Measurements from ENCODE around the gene CDON.
"Not testable (repeated sequence)": the region's sequence is repeated elsewhere in the genome, so short reads cannot be mapped to it uniquely, and the experiment has no call there.

The CDON gene

GRCh38 chr11:125923633-125924032, 139.0 kb downstream of the CDON start:
- no peak for DNase-seq (ENCODE audit: low spot score)

GRCh38 chr11:125923012-125923579, 139.6 kb downstream of the CDON start:
- peak; percentile 59 for DNase-seq (ENCODE audit: low spot score)

- no peak for DNase-seq (ENCODE audit: low spot score)
Observed at GRCh38 chr11:125922156-125922555, 140.5 kb downstream of the CDON start.

GRCh38 chr11:125921042-125921441, 141.6 kb downstream of the CDON start:
- no peak for DNase-seq (ENCODE audit: low spot score)

GRCh38 chr11:125918140-125918840, 144.4 kb downstream of the CDON start:
- no peak for DNase-seq (ENCODE audit: low spot score)

GRCh38 chr11:125916683-125917347, 145.9 kb downstream of the CDON start:
- DNase-seq (ENCODE audit: low spot score), result no peak

- not testable (repeated sequence) for DNase-seq (ENCODE audit: low spot score)
Observed at GRCh38 chr11:125914601-125915000, 148.1 kb downstream of the CDON start.

GRCh38 chr11:125910226-125910849, 152.3 kb downstream of the CDON start:
- no peak for DNase-seq (ENCODE audit: low spot score)

Data from putamen (tissue), 1 donor.